ENCODE measurements around the gene MAST1.

GRCh38 chr19:12913011-12913561 lies 74.8 kb downstream of the MAST1 start:
- TF ChIP-seq CTCF (IDR thresholded peaks at IDR 0.05 in 4 of 5, conservative IDR thresholded peaks at IDR 0.05 in 1 of 5) (no peak), POLR2A (IDR thresholded peaks at IDR 0.05) (no peak)
